HL-60 (cell line): ENCODE data around the gene KLHL21.

ENCODE experiments used
- DNase-seq, 2 experiments: peaks; one replicate each; pipeline ENCODE4 v3.0.0-alpha.2; 2010 to 2020; ENCODE audit warnings: low read depth in 1 of 2, low spot score in 1 of 2
- H3K27ac ChIP-seq: fragments of 250-450 bp; sonication (Bioruptor Pico); replicated peaks from 2 replicates; pipeline ENCODE4 v1.5.1; 2020; ENCODE audit warnings: mild to moderate bottlenecking, moderate library complexity
- H3K27me3 ChIP-seq: fragments of 250-450 bp; sonication (Bioruptor Pico); 2 replicates; pipeline ENCODE4 v1.5.1; 2021; ENCODE audit warnings: mild to moderate bottlenecking, moderate library complexity; ENCODE audit not compliant: insufficient read depth, poor library complexity, severe bottlenecking
- H3K4me3 ChIP-seq: replicated peaks from 2 replicates; pipeline ENCODE4 v1.5.1; 2011; ENCODE audit warnings: mild to moderate bottlenecking, control low read depth, low read length; ENCODE audit not compliant: insufficient read depth
- CTCF ChIP-seq: IDR thresholded peaks from one replicate; pipeline ENCODE4 v1.5.1; 2011; ENCODE audit warnings: low read length, control low read depth, inconsistent platforms; ENCODE audit not compliant: insufficient read depth
- GABPA ChIP-seq: IDR thresholded peaks from 2 replicates; pipeline ENCODE4 v1.6.1; 2012; ENCODE audit warnings: low read depth
- POLR2AphosphoS5 ChIP-seq: IDR thresholded peaks from 2 replicates; pipeline ENCODE4 v1.6.1; 2012; ENCODE audit warnings: low read depth
- REST ChIP-seq: IDR thresholded peaks from 2 replicates; pipeline ENCODE4 v1.6.1; 2012; ENCODE audit warnings: low read depth; ENCODE audit not compliant: insufficient replicate concordance
- SPI1 ChIP-seq: IDR thresholded peaks from 2 replicates; pipeline ENCODE4 v1.6.1; 2012; ENCODE audit warnings: low read depth, mild to moderate bottlenecking, borderline replicate concordance

Gene KLHL21

GRCh38 chr1:6581561-6582305, 20.9 kb downstream of the KLHL21 start:
- Histone ChIP-seq H3K27ac (peak overlapping the region; percentile 89), H3K4me3 (peak overlapping the region; percentile 87), H3K27me3 (no peaks in the 10 kb centered on the region)
- peak in 1 of 2 experiments; percentile 89 for DNase-seq
- TF ChIP-seq SPI1 (peak; percentile 50; the same call in 1 of the 2 replicates), POLR2AphosphoS5 (0 out of 2 replicates have a peak, but pooled peaks have one; percentile 41), CTCF (no peak)

DNA sequence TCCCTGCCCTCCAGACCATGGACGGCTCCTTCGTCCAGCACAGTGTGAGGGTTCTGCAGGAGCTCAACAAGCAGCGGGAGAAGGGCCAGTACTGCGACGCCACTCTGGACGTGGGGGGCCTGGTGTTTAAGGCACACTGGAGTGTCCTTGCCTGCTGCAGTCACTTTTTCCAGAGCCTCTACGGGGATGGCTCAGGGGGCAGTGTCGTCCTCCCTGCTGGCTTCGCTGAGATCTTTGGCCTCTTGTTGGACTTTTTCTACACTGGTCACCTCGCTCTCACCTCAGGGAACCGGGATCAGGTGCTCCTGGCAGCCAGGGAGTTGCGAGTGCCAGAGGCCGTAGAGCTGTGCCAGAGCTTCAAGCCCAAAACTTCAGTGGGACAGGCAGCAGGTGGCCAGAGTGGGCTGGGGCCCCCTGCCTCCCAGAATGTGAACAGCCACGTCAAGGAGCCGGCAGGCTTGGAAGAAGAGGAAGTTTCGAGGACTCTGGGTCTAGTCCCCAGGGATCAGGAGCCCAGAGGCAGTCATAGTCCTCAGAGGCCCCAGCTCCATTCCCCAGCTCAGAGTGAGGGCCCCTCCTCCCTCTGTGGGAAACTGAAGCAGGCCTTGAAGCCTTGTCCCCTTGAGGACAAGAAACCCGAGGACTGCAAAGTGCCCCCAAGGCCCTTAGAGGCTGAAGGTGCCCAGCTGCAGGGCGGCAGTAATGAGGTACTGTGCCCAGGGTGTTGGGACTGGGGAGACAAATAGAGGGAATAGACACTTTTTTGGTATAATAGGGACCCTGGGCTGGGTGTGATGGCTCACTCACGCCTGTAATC, 21.9 kb downstream of the KLHL21 start:
- Histone ChIP-seq H3K27me3 (no peaks in the 10 kb centered on the region), H3K4me3 (peak overlapping the region; percentile 87), H3K27ac (peak overlapping the region; percentile 89)
- DNase-seq = peak in 1 of 2 experiments; percentile 80
- no peak for TF ChIP-seq CTCF
- TF ChIP-seq POLR2AphosphoS5 = no peak
- no peak for TF ChIP-seq GABPA
- TF ChIP-seq SPI1 = no peak
- no peak for TF ChIP-seq REST

DNA sequence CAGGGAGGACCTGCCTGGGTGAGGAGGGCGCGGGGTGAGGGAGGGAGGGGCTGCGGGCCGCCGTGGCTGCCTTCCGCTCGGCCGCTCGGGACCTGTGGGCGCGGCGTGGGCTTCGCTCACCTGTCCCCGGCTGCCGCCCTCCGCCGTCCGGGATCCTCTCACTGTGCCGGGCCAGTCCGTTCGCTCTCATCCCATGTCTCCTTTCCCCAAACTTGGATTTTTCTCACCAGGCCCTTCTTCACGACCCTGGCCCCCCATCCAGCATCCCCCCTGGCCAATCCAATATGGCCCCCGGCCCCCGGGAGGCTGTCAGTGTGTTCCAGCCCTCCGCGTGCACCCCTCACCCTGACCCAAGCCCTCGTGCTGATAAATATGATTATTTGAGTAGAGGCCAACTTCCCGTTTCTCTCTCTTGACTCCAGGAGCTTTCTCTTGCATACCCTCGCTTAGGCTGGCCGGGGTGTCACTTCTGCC, 22.5 kb downstream of the KLHL21 start:
- Histone ChIP-seq H3K4me3 (peak overlapping the region; percentile 87), H3K27ac (peak overlapping the region; percentile 89), H3K27me3 (no peaks in the 10 kb centered on the region)
- peak; percentile 67; the same call in 1 of the 2 replicates for TF ChIP-seq SPI1
- TF ChIP-seq POLR2AphosphoS5 = no peak; the same call in 1 of the 2 replicates
- TF ChIP-seq REST = no peak
- TF ChIP-seq CTCF = no peak
- DNase-seq = peak in 1 of 2 experiments; percentile 64
